Right cardiac atrium (tissue), 5 donors: ENCODE data around the gene MPP7. TPM values are rescaled to one million over a fixed set of nuclear protein-coding genes. Genes with fewer than 3 reads are reported as not detected.

Experiments used
- ATAC-seq, 2 donors: fragments of 200-7000 bp; cut with Tn5 transposase; one replicate each; pipeline versions ENCODE4 v1.8.0 to v1.9.1; 2020; ENCODE audit warnings: moderate library complexity in 2 of 2, mild to moderate bottlenecking in 1 of 2
- DNase-seq, 3 donors: peaks; one replicate each; pipeline ENCODE4 v3.0.0-alpha.2; 2020
- H3K27ac ChIP-seq: one replicate; pipeline ENCODE4 v1.5.1; 2013; ENCODE audit warnings: mild to moderate bottlenecking, low read length, control low read depth, moderate library complexity
- H3K27me3 ChIP-seq: one replicate; pipeline ENCODE4 v1.6.1; 2013; ENCODE audit not compliant: control insufficient read depth, insufficient read depth
- H3K4me1 ChIP-seq: one replicate; pipeline ENCODE4 v1.6.1; 2013; ENCODE audit warnings: low read length; ENCODE audit not compliant: control insufficient read depth, insufficient read depth
- H3K4me3 ChIP-seq: one replicate; pipeline ENCODE4 v1.5.1; 2013; ENCODE audit warnings: low read length, control low read depth
- H3K9me3 ChIP-seq: one replicate; pipeline ENCODE4 v1.6.1; 2013; ENCODE audit warnings: low read length; ENCODE audit not compliant: control insufficient read depth
- WGBS: extraction: QIAGEN DNeasy Blood & Tissue Kit; methylation state at CpG from one replicate; pipeline ENCODE4 v1.1.7; 2013; 5-methylcytosine and 5-hydroxymethylcytosine counted together
- intact Hi-C, 4 donors: fragments of 100-400 bp; cut with DNase I; formaldehyde crosslinking; loops; one replicate each; pipeline versions ENCODE4 v1.11.0 to v1.14.0; 2022 to 2023
- polyA plus RNA-seq: library from polyadenylated mRNA; stranded (reverse); fragments of 200-250 nt; gene quantifications from one replicate; pipeline ENCODE4 v1.2.3, GENCODE V29; 2013
- total RNA-seq, 4 donors: library from RNA; stranded (reverse); fragmentation: NEBNext Ultra II Directional; extraction: Animal tissue kit (Norgen Biotek cat#: 25700); gene quantifications; one replicate each; pipeline ENCODE4 v1.2.1, GENCODE V29; 2021
- donor health status: healthy with polysubstance abuse.
- donor health status: DM: no; HTN: yes; CAD: no.
- donor health status: DM: no; HTN: no; CAD: no.
- donor health status: DM: no; HTN: yes; CAD: no; lungs with severe emphysema.
- donor health status: DM: yes; HTN: yes; CAD: no.

MPP7 gene
- total and polyA plus RNA-seq, 5 donors = 4.3 to 20.3 (median 14.0) TPM

DNA sequence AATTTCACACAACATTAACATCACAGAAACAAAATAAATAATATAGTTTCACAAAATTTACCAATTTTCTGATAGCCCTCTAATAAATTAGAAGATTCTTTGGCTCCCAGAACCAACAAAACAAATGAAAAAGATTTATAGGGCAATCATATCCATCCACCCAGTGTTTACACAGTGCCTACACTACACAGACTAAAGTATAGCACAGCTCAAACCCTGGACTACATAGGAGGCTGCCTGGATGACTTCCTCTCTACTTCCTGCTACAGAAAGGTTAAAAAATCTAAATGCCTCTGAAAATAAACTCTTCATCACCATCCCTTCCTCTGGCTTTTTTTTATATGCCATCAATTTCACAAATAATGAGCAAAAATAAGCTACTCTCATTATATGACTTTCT is 28.4 kb downstream of the MPP7 start:
- intact Hi-C loops = no loop called here
- Histone ChIP-seq H3K4me1 (no peaks in the 10 kb centered on the region), H3K4me3 (no peak overlapping the region), H3K27me3 (no peaks in the 10 kb centered on the region), H3K27ac (no peak overlapping the region), H3K9me3 (no peaks in the 10 kb centered on the region)
- DNase-seq = no peak
- no peak for ATAC-seq

DNA sequence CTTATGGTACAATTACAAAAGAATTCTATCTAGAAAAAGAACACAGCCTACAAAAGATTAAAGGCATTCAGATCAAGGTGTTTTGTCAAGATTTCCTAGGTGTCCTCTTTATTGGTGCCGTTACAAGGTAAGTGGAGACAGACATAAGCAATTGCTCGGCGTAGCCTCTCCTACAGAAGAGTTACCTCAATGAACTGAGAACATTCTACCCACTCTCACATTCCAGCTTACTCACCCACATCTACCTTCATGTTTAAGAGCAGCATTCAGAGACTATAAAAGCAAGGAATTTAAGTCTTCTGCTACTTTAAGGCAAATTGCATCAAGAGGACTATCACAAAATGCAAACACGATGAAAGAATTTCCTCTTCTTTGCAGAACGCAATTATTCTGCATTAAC is 29.5 kb downstream of the MPP7 start:
- no peak for DNase-seq
- WGBS = 79% methylated on average over 5 of the region's 5 CpGs
- no peaks in the 10 kb centered on the region for H3K9me3 ChIP-seq

DNA sequence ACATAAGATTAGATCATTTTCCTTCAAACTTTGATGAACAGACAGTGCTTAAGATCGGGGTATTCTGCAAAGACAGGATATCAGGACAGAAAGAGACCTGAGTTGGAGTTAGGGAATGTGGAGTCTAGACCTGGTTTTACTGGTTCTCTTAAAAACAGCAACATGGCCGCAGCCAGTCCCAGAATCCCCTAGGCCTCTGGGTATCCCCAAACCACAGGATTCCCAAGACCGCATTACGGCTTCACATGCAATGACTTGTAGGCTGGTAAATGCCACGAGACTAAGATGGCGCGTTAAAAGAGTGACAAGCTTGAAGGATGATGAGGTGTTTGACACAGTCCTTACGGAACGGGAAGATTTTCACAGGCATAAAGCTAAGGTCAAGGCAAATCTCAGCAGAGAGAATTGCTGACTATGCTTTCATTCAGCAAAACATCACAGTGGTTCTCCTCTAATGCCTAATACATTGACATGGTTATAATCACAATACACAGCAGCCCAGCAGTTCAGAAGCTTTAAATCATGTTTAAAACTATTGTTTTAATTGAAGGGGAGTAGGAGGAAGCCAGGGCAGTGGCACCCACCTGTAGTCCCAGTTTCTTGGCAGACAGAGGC is 32.9 kb downstream of the MPP7 start:
- Histone ChIP-seq H3K9me3 (no peaks in the 10 kb centered on the region), H3K4me1 (no peaks in the 10 kb centered on the region), H3K27me3 (no peaks in the 10 kb centered on the region), H3K4me3 (no peak overlapping the region), H3K27ac (no peak overlapping the region)
- no peak for DNase-seq
- intact Hi-C loops = no loop called here
- WGBS = 89% methylated on average over 9 of the region's 9 CpGs
- no peak for ATAC-seq

More for the DNA sequence above, 29.5 kb downstream of the MPP7 start:
- Histone ChIP-seq H3K27ac (no peak overlapping the region), H3K4me1 (no peaks in the 10 kb centered on the region), H3K4me3 (no peak overlapping the region), H3K27me3 (no peaks in the 10 kb centered on the region)
- ATAC-seq = no peak
- intact Hi-C loops = no loop called here

DNA sequence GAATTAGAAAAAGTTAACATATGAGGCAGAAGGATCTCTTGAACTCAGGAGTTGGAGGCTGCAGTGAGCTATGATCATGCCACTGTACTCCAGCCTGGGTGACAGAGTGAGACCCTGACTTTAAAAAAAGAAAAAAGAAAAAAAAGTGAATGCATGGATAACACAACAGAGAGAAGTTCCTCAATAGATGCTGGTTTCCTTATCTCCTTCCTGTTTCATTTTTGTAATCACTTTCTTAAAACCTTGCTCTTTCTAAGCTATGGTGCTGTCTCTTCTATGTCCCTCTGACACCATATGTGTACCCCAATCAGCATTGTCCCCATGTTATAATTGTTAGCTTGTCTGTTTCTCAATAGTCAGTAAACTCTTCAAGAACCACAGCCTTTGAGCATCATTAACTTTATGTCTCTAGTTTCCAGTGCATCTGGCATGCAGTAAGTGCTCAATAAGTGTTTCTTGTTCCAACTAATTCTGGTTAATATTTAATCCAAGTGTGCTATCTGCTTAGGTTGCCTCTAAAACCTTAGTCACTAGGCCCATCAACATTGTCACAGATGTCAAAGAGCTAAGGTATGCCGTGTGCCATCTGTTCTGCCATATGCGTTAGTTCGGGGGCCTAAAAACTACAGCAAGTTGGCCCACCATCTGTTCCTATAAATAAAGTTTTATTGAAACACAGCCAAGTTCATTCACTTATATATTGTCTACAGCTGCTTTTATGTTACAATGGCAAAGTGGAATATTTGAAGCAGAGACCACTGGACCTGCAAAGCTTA is 36.2 kb downstream of the MPP7 start:
- Histone ChIP-seq H3K27ac (no peak overlapping the region), H3K4me3 (no peak overlapping the region), H3K27me3 (no peaks in the 10 kb centered on the region), H3K9me3 (no peaks in the 10 kb centered on the region), H3K4me1 (peaks cover 2% of the 10 kb centered on the region)
- no peak for DNase-seq
- ATAC-seq = no peak
- WGBS = 97% methylated on average over 3 of the region's 3 CpGs
- intact Hi-C loops = no loop called here

DNA sequence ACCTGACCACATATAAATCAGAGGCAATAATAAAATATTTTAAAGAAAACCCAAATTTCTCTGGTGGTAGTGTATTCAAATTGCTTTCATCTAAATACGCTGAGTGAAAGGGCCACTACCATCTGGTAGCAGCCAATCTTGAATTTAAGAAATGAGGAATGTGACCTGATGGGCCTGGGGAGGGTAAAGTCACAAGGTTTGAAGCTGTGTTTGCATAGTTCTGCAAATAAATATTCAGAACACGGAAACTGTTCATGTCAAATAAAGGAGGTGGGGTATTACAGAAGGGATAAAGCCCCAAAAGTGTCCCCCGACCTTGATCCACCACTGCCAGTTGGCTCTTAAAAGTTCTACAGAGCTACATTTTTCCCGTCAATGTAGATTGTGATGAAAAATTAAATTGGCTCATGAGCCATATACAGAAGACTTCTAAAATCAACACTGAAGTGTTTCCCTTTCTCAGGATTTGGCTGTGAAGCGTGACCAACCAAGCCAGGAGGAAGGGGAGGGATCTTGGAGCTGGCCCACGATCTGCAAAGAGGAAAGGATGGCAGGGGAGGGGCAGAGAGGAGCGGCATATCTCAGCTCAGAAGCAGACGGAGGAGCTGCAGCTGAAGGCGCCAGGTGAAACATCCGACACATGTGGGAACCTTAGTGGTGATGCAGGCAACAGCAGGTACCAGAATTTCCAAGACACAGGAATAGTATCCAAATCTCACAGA is 39.6 kb downstream of the MPP7 start:
- H3K27me3 ChIP-seq = no peaks in the 10 kb centered on the region
- DNase-seq (peak in 2 of 3 donors; percentile 60 to 65), ATAC-seq (peak; percentile 60 to 63)
- H3K4me3 ChIP-seq = no peak overlapping the region
- no peaks in the 10 kb centered on the region for H3K9me3 ChIP-seq
- intact Hi-C loops = no loop called here
- H3K4me1 ChIP-seq = peaks cover 2% of the 10 kb centered on the region
- 49% methylated on average over 10 of the region's 10 CpGs for WGBS
- H3K27ac ChIP-seq = no peak overlapping the region

DNA sequence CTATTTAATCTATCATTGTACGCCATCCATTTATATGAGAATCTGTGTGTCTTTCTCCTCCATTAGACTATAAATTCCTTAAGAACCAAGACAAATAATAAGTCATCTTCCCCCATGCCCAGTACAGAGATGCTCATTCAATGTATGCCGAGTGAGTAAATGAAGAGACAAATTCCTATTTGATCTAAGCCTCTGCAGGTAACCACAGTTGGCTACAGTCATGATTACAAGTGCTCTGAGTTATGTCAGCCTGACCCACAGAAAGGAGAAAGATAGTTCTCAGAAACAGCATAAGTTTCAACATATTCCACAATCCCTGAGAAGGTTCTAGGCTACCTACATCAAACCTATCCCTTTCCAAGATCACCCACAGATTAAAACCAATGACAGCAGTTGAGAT is 46.1 kb downstream of the MPP7 start:
- 92% methylated on average over 2 of the region's 2 CpGs for WGBS
- ATAC-seq (no peak), DNase-seq (no peak)
- Histone ChIP-seq H3K4me3 (no peak overlapping the region), H3K27me3 (no peaks in the 10 kb centered on the region), H3K4me1 (no peaks in the 10 kb centered on the region), H3K27ac (no peak overlapping the region), H3K9me3 (no peaks in the 10 kb centered on the region)
- intact Hi-C loops = no loop called here

DNA sequence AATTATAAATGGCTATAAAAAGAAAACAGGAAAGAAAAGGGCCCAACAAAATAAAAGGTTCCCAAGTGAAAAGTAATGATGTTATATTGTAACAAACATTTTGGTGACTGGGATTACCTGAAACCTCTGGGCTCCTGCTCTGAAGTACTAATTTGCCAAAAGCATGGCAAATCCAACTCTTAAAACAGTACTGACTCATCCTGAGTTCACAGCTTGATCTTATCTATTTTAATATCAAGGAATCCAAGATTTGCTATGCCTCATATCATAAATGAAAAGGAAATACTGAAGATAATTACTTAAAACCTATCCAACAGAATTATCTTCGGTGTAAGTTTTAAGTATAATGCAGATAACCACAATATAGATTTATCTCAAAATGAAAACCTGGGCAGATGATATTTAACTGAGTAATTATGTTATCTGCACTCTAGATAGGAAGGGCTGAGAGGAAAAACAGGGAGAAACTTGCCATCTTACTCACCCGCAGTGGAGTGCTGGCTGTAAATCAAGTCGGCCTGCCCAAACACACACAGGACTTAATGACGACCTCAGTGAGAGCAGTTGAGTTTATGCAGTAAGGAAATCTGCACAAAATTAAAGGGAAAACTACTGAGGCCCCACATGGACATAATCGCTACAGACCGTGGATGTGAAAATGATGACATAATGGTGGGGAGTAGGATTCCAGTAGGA is 48.4 kb downstream of the MPP7 start:
- peak; percentile 57 to 76 for ATAC-seq
- no peak overlapping the region for H3K27ac ChIP-seq

DNA sequence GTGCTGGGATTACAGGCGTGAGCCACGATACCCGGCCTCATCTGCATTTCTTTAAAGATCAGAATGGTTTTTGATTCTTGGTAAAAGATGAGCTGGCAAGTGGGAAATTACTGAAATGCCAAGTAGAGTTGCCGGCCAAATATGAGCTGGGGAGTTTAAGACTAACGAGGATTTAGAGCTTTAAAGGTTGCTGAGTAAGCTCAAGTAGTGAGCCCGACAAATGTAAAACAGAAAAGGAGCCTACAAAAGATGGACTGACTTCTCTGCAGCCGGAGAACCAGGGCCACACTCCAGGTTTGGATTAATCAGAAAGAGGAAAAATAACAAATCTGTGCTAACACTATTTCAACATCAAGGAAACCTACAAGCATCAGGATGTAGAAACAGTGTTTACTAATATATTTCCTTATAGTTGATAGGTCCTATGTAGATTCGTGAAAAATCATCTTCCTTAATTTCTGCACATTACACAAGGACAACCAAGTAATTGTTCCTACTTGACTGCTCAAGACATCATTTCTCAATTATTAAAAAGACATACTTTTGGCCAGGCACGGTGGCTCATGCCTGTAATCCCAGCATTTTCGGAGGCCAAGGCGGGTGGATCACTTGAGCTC is 49.6 kb downstream of the MPP7 start:
- DNase-seq (no peak), ATAC-seq (no peak)
- no peaks in the 10 kb centered on the region for H3K27me3 ChIP-seq
- peaks cover 3% of the 10 kb centered on the region for H3K4me1 ChIP-seq
- no peak overlapping the region for H3K27ac ChIP-seq
- H3K4me3 ChIP-seq = no peak overlapping the region
- intact Hi-C loops = loop anchor here in 3 of 4 donors (2.0 to 5.0 kb wide), 3 partner anchors 49 to 129 kb away; partner anchors contain the start of gene MPP7 (in 1 of the 3)
- 78% methylated on average over 11 of the region's 11 CpGs for WGBS
- no peaks in the 10 kb centered on the region for H3K9me3 ChIP-seq

More for the DNA sequence above, 48.4 kb downstream of the MPP7 start:
- 22% methylated on average over 6 of the region's 6 CpGs for WGBS
- H3K27me3 ChIP-seq = no peaks in the 10 kb centered on the region
- H3K9me3 ChIP-seq = no peaks in the 10 kb centered on the region
- intact Hi-C loops = loop anchor here in 3 of 4 donors (5.0 kb wide), 2 partner anchors 48 to 128 kb away; partner anchors contain the start of gene MPP7 (in 1 of the 3)
- DNase-seq = peak in 2 of 3 donors; percentile 39 to 67
- H3K4me1 ChIP-seq = peaks cover 2% of the 10 kb centered on the region
- no peak overlapping the region for H3K4me3 ChIP-seq
